ENCODE data around the gene GTF2IRD1.

DNA sequence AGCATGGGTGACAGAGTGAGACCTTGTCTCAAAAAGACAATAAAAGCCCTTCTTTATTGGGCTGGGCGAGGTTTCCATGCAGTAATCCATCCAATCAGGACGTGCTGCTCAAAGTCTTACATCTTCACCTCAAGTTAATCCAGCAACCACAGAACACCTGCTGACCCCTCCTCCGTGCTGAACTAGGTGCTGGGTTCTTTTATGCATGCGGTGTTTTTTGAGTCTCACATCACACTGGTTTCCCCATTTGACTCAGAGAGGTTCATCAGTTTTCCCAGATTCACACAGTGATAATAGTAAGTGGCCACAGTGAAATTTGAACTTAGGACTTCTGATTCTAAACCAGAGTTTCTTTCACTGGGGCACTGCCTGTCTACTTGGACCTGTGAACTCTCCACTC lies 145.5 kb downstream of the GTF2IRD1 start:
- TF ChIP-seq POLR2AphosphoS5 (IDR thresholded peaks at IDR 0.05; ENCODE audit: low read depth, low read length): no peak
- TF ChIP-seq, protein P1, sequence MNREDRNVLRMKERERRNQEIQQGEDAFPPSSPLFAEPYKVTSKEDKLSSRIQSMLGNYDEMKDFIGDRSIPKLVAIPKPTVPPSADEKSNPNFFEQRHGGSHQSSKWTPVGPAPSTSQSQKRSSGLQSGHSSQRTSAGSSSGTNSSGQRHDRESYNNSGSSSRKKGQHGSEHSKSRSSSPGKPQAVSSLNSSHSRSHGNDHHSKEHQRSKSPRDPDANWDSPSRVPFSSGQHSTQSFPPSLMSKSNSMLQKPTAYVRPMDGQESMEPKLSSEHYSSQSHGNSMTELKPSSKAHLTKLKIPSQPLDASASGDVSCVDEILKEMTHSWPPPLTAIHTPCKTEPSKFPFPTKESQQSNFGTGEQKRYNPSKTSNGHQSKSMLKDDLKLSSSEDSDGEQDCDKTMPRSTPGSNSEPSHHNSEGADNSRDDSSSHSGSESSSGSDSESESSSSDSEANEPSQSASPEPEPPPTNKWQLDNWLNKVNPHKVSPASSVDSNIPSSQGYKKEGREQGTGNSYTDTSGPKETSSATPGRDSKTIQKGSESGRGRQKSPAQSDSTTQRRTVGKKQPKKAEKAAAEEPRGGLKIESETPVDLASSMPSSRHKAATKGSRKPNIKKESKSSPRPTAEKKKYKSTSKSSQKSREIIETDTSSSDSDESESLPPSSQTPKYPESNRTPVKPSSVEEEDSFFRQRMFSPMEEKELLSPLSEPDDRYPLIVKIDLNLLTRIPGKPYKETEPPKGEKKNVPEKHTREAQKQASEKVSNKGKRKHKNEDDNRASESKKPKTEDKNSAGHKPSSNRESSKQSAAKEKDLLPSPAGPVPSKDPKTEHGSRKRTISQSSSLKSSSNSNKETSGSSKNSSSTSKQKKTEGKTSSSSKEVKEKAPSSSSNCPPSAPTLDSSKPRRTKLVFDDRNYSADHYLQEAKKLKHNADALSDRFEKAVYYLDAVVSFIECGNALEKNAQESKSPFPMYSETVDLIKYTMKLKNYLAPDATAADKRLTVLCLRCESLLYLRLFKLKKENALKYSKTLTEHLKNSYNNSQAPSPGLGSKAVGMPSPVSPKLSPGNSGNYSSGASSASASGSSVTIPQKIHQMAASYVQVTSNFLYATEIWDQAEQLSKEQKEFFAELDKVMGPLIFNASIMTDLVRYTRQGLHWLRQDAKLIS (CRISPR knock-in tag; IDR thresholded peaks at IDR 0.05): no peak
- no peak for TF ChIP-seq ZNF24 (IDR thresholded peaks at IDR 0.05)
- TF ChIP-seq, protein P2, sequence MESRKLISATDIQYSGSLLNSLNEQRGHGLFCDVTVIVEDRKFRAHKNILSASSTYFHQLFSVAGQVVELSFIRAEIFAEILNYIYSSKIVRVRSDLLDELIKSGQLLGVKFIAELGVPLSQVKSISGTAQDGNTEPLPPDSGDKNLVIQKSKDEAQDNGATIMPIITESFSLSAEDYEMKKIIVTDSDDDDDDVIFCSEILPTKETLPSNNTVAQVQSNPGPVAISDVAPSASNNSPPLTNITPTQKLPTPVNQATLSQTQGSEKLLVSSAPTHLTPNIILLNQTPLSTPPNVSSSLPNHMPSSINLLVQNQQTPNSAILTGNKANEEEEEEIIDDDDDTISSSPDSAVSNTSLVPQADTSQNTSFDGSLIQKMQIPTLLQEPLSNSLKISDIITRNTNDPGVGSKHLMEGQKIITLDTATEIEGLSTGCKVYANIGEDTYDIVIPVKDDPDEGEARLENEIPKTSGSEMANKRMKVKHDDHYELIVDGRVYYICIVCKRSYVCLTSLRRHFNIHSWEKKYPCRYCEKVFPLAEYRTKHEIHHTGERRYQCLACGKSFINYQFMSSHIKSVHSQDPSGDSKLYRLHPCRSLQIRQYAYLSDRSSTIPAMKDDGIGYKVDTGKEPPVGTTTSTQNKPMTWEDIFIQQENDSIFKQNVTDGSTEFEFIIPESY (CRISPR knock-in tag; IDR thresholded peaks at IDR 0.05): no peak
- TF ChIP-seq ZNF773 (CRISPR knock-in tag; IDR thresholded peaks at IDR 0.05; ENCODE audit: borderline replicate concordance): no peak
- no peak for TF ChIP-seq ZNF766 (CRISPR knock-in tag; IDR thresholded peaks at IDR 0.05; ENCODE audit: borderline replicate concordance)
- TF ChIP-seq, protein P3, sequence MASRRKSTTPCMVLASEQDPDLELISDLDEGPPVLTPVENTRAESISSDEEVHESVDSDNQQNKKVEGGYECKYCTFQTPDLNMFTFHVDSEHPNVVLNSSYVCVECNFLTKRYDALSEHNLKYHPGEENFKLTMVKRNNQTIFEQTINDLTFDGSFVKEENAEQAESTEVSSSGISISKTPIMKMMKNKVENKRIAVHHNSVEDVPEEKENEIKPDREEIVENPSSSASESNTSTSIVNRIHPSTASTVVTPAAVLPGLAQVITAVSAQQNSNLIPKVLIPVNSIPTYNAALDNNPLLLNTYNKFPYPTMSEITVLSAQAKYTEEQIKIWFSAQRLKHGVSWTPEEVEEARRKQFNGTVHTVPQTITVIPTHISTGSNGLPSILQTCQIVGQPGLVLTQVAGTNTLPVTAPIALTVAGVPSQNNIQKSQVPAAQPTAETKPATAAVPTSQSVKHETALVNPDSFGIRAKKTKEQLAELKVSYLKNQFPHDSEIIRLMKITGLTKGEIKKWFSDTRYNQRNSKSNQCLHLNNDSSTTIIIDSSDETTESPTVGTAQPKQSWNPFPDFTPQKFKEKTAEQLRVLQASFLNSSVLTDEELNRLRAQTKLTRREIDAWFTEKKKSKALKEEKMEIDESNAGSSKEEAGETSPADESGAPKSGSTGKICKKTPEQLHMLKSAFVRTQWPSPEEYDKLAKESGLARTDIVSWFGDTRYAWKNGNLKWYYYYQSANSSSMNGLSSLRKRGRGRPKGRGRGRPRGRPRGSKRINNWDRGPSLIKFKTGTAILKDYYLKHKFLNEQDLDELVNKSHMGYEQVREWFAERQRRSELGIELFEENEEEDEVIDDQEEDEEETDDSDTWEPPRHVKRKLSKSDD (CRISPR knock-in tag; IDR thresholded peaks at IDR 0.05; ENCODE audit: low read depth): no peak
- TF ChIP-seq ZNF839 (CRISPR knock-in tag; IDR thresholded peaks at IDR 0.05; ENCODE audit: borderline replicate concordance): no peak
- TF ChIP-seq PHF21A (CRISPR knock-in tag; IDR thresholded peaks at IDR 0.05): no peak
- TF ChIP-seq PHF8 (CRISPR knock-in tag; IDR thresholded peaks at IDR 0.05): no peak
